Measurements from ENCODE around the gene THOC6. TPM values are rescaled to one million over a fixed set of nuclear protein-coding genes. Genes with fewer than 3 reads are reported as not detected.

Gene THOC6
- total RNA-seq, 1 experiment from 2014 or later, result 76.5 TPM

GRCh38 chr16:3003582-3004270, 20.1 kb upstream of the THOC6 start:
- H3K27me3 Mint-ChIP-seq (ENCODE audit: low read depth), result no peaks in the 10 kb centered on the region
- peak; percentile 85 for ATAC-seq
- H3K4me1 Mint-ChIP-seq, result peaks cover 37% of the 10 kb centered on the region
- no peak overlapping the region for H3K27ac Mint-ChIP-seq
- DNase-seq (ENCODE audit: low spot score), result peak; percentile 99
- H3K9me3 Mint-ChIP-seq, result no peaks in the 10 kb centered on the region
- TF ChIP-seq JAZF1 (CRISPR knock-in tag; IDR thresholded peaks at IDR 0.05) (no peak), ZNF232 (CRISPR knock-in tag; IDR thresholded peaks at IDR 0.05) (no peak), ZNF671 (CRISPR knock-in tag; IDR thresholded peaks at IDR 0.05) (no peak), E2F5 (CRISPR knock-in tag; IDR thresholded peaks at IDR 0.05) (peak; percentile 88), TEAD1 (CRISPR knock-in tag; IDR thresholded peaks at IDR 0.05) (no peak), E2F1 (CRISPR knock-in tag; IDR thresholded peaks at IDR 0.05) (no peak), SOX15 (CRISPR knock-in tag; IDR thresholded peaks at IDR 0.05) (no peak), USF1 (CRISPR knock-in tag; IDR thresholded peaks at IDR 0.05) (peak; percentile 20; the same call in 1 of the 2 replicates), SMAD4 (CRISPR knock-in tag; IDR thresholded peaks at IDR 0.05) (no peak), SP1 (CRISPR knock-in tag; conservative IDR thresholded peaks at IDR 0.05) (peak; percentile 91), ZNF121 (CRISPR knock-in tag; IDR thresholded peaks at IDR 0.05) (no peak), MYBL2 (CRISPR knock-in tag; IDR thresholded peaks at IDR 0.05) (peak; percentile 34; the same call in 1 of the 2 replicates), FOXP1 (CRISPR knock-in tag; IDR thresholded peaks at IDR 0.05; ENCODE audit: borderline replicate concordance) (0 out of 2 replicates have a peak, but pooled peaks have one; percentile 22), RELA (CRISPR knock-in tag; IDR thresholded peaks at IDR 0.05; ENCODE audit: borderline replicate concordance) (no peak), GTF2I (CRISPR knock-in tag; conservative IDR thresholded peaks at IDR 0.05) (peak; percentile 61; the same call in 1 of the 2 replicates), NFYB (CRISPR knock-in tag; conservative IDR thresholded peaks at IDR 0.05; ENCODE audit: low read depth) (peak; percentile 100)
- TF ChIP-seq, protein P1, sequence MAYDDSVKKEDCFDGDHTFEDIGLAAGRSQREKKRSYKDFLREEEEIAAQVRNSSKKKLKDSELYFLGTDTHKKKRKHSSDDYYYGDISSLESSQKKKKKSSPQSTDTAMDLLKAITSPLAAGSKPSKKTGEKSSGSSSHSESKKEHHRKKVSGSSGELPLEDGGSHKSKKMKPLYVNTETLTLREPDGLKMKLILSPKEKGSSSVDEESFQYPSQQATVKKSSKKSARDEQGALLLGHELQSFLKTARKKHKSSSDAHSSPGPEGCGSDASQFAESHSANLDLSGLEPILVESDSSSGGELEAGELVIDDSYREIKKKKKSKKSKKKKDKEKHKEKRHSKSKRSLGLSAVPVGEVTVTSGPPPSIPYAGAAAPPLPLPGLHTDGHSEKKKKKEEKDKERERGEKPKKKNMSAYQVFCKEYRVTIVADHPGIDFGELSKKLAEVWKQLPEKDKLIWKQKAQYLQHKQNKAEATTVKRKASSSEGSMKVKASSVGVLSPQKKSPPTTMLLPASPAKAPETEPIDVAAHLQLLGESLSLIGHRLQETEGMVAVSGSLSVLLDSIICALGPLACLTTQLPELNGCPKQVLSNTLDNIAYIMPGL (CRISPR knock-in tag; IDR thresholded peaks at IDR 0.05), result peak; percentile 40; the same call in 1 of the 2 replicates
- TF ChIP-seq, protein P2, sequence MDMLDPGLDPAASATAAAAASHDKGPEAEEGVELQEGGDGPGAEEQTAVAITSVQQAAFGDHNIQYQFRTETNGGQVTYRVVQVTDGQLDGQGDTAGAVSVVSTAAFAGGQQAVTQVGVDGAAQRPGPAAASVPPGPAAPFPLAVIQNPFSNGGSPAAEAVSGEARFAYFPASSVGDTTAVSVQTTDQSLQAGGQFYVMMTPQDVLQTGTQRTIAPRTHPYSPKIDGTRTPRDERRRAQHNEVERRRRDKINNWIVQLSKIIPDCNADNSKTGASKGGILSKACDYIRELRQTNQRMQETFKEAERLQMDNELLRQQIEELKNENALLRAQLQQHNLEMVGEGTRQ (CRISPR knock-in tag; IDR thresholded peaks at IDR 0.05), result peak; percentile 46
- TF ChIP-seq, protein P3, sequence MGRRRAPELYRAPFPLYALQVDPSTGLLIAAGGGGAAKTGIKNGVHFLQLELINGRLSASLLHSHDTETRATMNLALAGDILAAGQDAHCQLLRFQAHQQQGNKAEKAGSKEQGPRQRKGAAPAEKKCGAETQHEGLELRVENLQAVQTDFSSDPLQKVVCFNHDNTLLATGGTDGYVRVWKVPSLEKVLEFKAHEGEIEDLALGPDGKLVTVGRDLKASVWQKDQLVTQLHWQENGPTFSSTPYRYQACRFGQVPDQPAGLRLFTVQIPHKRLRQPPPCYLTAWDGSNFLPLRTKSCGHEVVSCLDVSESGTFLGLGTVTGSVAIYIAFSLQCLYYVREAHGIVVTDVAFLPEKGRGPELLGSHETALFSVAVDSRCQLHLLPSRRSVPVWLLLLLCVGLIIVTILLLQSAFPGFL (CRISPR knock-in tag; IDR thresholded peaks at IDR 0.05; ENCODE audit: borderline replicate concordance), result no peak
- TF ChIP-seq, protein P4, sequence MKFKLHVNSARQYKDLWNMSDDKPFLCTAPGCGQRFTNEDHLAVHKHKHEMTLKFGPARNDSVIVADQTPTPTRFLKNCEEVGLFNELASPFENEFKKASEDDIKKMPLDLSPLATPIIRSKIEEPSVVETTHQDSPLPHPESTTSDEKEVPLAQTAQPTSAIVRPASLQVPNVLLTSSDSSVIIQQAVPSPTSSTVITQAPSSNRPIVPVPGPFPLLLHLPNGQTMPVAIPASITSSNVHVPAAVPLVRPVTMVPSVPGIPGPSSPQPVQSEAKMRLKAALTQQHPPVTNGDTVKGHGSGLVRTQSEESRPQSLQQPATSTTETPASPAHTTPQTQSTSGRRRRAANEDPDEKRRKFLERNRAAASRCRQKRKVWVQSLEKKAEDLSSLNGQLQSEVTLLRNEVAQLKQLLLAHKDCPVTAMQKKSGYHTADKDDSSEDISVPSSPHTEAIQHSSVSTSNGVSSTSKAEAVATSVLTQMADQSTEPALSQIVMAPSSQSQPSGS (CRISPR knock-in tag; IDR thresholded peaks at IDR 0.05; ENCODE audit: borderline replicate concordance, low read depth), result no peak
- TF ChIP-seq, protein P5, sequence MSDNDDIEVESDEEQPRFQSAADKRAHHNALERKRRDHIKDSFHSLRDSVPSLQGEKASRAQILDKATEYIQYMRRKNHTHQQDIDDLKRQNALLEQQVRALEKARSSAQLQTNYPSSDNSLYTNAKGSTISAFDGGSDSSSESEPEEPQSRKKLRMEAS (CRISPR knock-in tag; IDR thresholded peaks at IDR 0.05), result peak; percentile 69
- H3K4me3 Mint-ChIP-seq, result peak overlapping the region; percentile 42
- ChIA-PET CTCF (interaction anchor here (0.5 to 13.4 kb wide), 18 partner anchors 8 to 1966 kb away, joined by 3 to 360 read pairs (median 5); partner anchors contain the start of genes CLDN6, CLDN9, HCFC1R1 and KREMEN2), POLR2A (interaction anchor here (0.9 to 13.9 kb wide), 4 partner anchors 9 to 55 kb away, joined by 5 to 502 read pairs (median 10); partner anchors contain the start of genes CLDN6, CLDN9, HCFC1R1 and THOC6)
- H3K36me3 Mint-ChIP-seq, result no peaks in the 10 kb centered on the region

Data from WTC11 (cell line).